Osteocyte (in vitro differentiated cells): ENCODE measurements around the gene RNF212. TPM values are rescaled to one million over a fixed set of nuclear protein-coding genes. Genes with fewer than 3 reads are reported as not detected.

ENCODE experiments used
- DNase-seq: peaks from one replicate; pipeline ENCODE4 v3.0.0; 2021; ENCODE audit warnings: mixed read lengths; ENCODE audit not compliant: unreplicated experiment; ENCODE audit errors: extremely low spot score
- H3K27ac Mint-ChIP-seq: one replicate; pipeline ENCODE4 v1.8.0; 2021; ENCODE audit warnings: mild to moderate bottlenecking, mixed read lengths; ENCODE audit not compliant: unreplicated experiment
- H3K27me3 Mint-ChIP-seq: one replicate; pipeline ENCODE4 v1.8.0; 2021; ENCODE audit warnings: mixed read lengths; ENCODE audit not compliant: unreplicated experiment
- H3K36me3 Mint-ChIP-seq: one replicate; pipeline ENCODE4 v1.8.0; 2021; ENCODE audit warnings: mixed read lengths; ENCODE audit not compliant: unreplicated experiment
- H3K4me1 Mint-ChIP-seq: one replicate; pipeline ENCODE4 v1.8.0; 2021; ENCODE audit warnings: mixed read lengths; ENCODE audit not compliant: unreplicated experiment
- H3K4me3 Mint-ChIP-seq: one replicate; pipeline ENCODE4 v1.8.0; 2021; ENCODE audit warnings: mild to moderate bottlenecking, moderate library complexity, mixed read lengths; ENCODE audit not compliant: unreplicated experiment
- H3K9me3 Mint-ChIP-seq: one replicate; pipeline ENCODE4 v1.8.0; 2021; ENCODE audit warnings: mixed read lengths; ENCODE audit not compliant: unreplicated experiment
- CTCF ChIP-seq: fragments of 200-600 bp; sonication (generic); IDR thresholded peaks from 2 replicates; pipeline ENCODE4 v1.5.0; 2021; ENCODE audit warnings: antibody characterized with exemption, mild to moderate bottlenecking, moderate library complexity
- total RNA-seq: library from RNA; stranded (reverse); gene quantifications from 2 replicates; pipeline ENCODE4 v1.2.1, GENCODE V29; 2021

RNF212 gene
- total RNA-seq, 1 donor from 2014 or later: 3.8 TPM

DNA sequence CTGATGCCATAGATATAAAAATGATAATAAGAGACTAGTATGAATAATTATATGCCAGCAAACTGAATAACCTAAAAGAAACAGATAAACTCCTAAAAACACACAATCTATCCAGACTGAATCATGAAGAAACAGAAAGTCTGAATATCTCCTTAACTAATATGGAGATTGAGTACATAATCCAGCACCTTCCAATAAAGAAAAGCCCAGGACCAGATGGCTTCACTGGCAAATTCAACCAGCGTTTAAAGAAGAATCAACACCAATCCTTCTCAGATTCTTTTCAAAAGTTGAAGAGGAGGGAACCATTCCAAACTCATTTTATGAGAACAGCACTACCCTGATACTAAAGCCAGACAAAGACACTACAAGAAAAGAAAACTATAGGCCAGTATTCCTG is 26.5 kb upstream of the RNF212 start:
- TF ChIP-seq CTCF: no peak
- no peaks in the 10 kb centered on the region for H3K36me3 Mint-ChIP-seq
- peaks cover 2% of the 10 kb centered on the region for H3K4me1 Mint-ChIP-seq
- H3K27ac Mint-ChIP-seq: no peak overlapping the region
- DNase-seq: no peak
- peaks cover 4% of the 10 kb centered on the region for H3K9me3 Mint-ChIP-seq
- H3K27me3 Mint-ChIP-seq: peaks cover 81% of the 10 kb centered on the region
- no peak overlapping the region for H3K4me3 Mint-ChIP-seq

DNA sequence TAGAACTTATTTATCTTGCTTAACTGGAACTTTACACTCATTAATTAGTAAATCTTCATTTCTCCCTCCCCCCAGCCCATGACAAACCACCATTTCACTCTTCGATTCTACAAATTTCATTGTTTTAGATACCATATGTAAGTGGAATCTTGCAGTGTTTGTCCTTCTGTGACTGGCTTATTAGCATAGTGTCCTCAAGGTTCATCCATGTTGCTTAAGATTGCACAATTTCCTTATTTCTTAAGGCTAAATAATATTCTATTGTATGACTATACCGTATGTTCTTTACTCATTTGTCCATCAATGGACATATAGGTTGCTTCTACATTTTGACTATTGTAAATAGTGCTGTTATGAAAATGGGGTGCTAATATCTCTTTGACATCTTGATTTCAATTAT is 24.5 kb upstream of the RNF212 start:
- DNase-seq: no peak
- Mint-ChIP-seq H3K27me3 (peaks cover 80% of the 10 kb centered on the region), H3K36me3 (no peaks in the 10 kb centered on the region), H3K4me1 (peaks cover 2% of the 10 kb centered on the region), H3K27ac (no peak overlapping the region), H3K4me3 (no peak overlapping the region), H3K9me3 (no peaks in the 10 kb centered on the region)
- no peak for TF ChIP-seq CTCF

- H3K27me3 Mint-ChIP-seq: peaks cover 81% of the 10 kb centered on the region
- H3K4me1 Mint-ChIP-seq: peaks cover 2% of the 10 kb centered on the region
- no peak overlapping the region for H3K4me3 Mint-ChIP-seq
- no peaks in the 10 kb centered on the region for H3K36me3 Mint-ChIP-seq
- no peaks in the 10 kb centered on the region for H3K9me3 Mint-ChIP-seq
- H3K27ac Mint-ChIP-seq: no peak overlapping the region
- DNase-seq: no peak
- TF ChIP-seq CTCF: no peak
These were observed 23.9 kb upstream of the RNF212 start for GRCh38 chr4:1137063-1137776.

DNA sequence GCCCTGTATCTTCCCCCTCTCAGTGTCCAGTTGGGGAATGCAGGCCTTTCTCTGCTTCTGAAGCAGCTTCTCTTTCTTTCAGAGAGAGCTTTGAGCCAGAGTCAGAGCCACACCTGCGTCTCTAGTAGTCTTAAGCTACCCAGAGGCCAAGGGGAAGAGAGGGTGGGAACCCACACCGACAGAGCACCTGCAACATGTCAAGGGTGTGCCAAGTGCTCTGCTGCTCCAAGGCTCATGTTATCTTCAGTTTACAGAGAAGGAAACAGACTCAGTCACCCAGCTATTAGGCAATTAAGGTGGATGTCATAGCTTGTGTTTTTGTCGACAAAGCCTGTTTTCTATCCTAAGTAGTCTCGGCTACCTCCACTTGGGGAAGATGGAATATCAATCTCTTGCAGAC is 22.7 kb upstream of the RNF212 start:
- Mint-ChIP-seq H3K4me3 (no peak overlapping the region), H3K36me3 (no peaks in the 10 kb centered on the region), H3K9me3 (no peaks in the 10 kb centered on the region), H3K27me3 (peaks cover 74% of the 10 kb centered on the region), H3K27ac (no peak overlapping the region), H3K4me1 (peaks cover 2% of the 10 kb centered on the region)
- no peak for TF ChIP-seq CTCF
- no peak for DNase-seq

- Mint-ChIP-seq H3K27ac (no peak overlapping the region), H3K27me3 (peaks cover 63% of the 10 kb centered on the region), H3K9me3 (no peaks in the 10 kb centered on the region), H3K36me3 (no peaks in the 10 kb centered on the region), H3K4me1 (peaks cover 5% of the 10 kb centered on the region), H3K4me3 (no peak overlapping the region)
- DNase-seq: no peak
- no peak for TF ChIP-seq CTCF
These were observed 19.7 kb upstream of the RNF212 start for GRCh38 chr4:1133033-1133432.
